Measurements from ENCODE around the gene FPR3. TPM values are rescaled to one million over a fixed set of nuclear protein-coding genes. Genes with fewer than 3 reads are reported as not detected.
"Not testable (repeated sequence)": the region's sequence is repeated elsewhere in the genome, so short reads cannot be mapped to it uniquely, and the experiment has no call there.

FPR3 gene
- polyA plus RNA-seq, 1 experiment, result not detected

DNA sequence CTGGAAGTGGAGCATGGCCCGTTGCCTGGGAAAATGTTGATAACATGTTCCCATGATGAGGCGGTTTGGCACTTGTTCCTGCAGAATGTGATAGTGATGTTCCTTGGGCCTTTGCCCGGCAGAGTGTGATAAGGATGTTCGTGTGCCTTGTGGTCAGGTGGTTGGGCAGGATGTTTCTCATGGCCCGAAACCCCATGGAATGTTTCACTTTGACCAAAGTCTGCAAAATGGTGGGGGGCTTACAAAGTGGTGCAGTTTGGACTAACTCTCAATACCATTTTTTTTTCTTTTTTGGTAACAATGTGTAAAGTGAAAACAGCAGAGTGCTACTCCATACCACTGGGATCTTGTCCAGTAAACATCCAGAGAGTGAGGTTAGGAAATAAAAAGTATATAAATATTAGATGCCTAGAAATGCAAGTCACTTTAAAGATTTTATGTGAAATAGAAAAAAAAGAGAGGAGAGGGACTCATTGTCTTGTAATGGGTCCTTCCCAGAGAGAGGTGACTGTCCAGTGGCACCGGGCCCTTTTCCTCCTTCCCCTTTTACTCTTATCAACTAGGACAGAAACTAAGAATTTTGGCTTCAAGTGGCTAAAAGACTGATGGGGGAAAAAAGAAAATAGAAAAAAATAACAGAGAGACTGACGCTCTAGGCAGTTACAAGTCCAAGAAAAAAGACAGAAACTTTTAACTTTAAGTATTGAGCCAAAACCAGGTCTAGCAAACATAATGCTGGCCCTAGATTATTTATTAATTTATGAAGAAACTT is 5.7 kb downstream of the FPR3 start:
- peaks cover 12% of the 10 kb centered on the region for H3K9me3 ChIP-seq (ENCODE audit: control insufficient read depth, insufficient read depth, low read length)
- ChIA-PET POLR2A (no interaction called here), CTCF (no interaction called here)
- no peak overlapping the region for H3K27ac ChIP-seq (ENCODE audit: low read depth, low read length)
- TF ChIP-seq, protein P1, sequence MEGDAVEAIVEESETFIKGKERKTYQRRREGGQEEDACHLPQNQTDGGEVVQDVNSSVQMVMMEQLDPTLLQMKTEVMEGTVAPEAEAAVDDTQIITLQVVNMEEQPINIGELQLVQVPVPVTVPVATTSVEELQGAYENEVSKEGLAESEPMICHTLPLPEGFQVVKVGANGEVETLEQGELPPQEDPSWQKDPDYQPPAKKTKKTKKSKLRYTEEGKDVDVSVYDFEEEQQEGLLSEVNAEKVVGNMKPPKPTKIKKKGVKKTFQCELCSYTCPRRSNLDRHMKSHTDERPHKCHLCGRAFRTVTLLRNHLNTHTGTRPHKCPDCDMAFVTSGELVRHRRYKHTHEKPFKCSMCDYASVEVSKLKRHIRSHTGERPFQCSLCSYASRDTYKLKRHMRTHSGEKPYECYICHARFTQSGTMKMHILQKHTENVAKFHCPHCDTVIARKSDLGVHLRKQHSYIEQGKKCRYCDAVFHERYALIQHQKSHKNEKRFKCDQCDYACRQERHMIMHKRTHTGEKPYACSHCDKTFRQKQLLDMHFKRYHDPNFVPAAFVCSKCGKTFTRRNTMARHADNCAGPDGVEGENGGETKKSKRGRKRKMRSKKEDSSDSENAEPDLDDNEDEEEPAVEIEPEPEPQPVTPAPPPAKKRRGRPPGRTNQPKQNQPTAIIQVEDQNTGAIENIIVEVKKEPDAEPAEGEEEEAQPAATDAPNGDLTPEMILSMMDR (IDR thresholded peaks at IDR 0.05; ENCODE audit: low read depth, low read length), result no peak
- no peak overlapping the region for H3K4me3 ChIP-seq (ENCODE audit: low read depth, low read length)
- no peaks in the 10 kb centered on the region for H3K27me3 ChIP-seq (ENCODE audit: control insufficient read depth, insufficient read depth, low read length)
- DNase-seq (ENCODE audit: low read depth, low spot score), result no peak

DNA sequence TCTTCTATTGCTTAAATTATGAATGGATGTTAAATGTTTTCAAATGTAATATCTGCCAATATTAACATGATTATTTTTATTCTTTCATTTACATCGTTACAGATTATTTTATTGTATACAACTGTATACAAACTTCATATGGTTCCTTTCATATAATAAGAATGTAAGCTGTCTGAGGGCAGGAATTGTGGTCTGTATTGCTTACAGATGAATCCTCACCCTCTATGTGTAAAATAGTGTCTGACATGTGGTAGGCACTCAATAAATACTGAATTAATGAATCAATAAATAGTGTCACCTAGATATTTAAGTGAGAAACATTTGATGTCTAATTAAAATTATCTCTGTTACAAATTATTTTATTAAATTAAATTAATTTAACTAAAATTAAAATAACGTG is 7.8 kb downstream of the FPR3 start:
- CTCF ChIA-PET, result interaction anchor here (1.6 kb wide), 1 partner anchor 25 kb away, joined by 4 read pairs; no protein-coding TSS in a partner anchor
- H3K4me3 ChIP-seq (ENCODE audit: low read depth, low read length), result no peak overlapping the region
- H3K27ac ChIP-seq (ENCODE audit: low read depth, low read length), result no peak overlapping the region

DNA sequence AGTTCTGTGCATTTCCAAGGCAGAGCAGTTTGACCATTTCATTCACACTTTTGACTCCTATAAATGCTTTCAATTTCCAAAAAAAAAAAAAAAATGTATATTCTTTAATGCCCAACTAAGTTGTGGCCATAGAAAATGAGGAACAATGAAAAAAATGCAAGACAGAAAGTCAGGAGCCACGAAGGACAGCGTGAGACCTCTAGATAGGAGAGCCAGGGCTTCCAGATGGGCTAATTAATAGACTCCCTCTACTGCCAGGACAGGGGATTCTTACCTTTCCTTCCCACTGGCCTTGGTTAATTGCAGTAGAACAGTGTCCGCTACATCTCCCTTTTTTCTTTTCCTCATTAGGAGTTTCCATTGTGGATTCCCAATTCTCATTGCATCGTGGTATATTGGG is 8.6 kb downstream of the FPR3 start:
- no peak for DNase-seq (ENCODE audit: low read depth, low spot score)
- Histone ChIP-seq H3K4me3 (ENCODE audit: low read depth, low read length) (no peak overlapping the region), H3K27me3 (ENCODE audit: control insufficient read depth, insufficient read depth, low read length) (no peaks in the 10 kb centered on the region), H3K27ac (ENCODE audit: low read depth, low read length) (no peak overlapping the region), H3K9me3 (ENCODE audit: control insufficient read depth, insufficient read depth, low read length) (peaks cover 12% of the 10 kb centered on the region)
- TF ChIP-seq, protein P1 (IDR thresholded peaks at IDR 0.05; ENCODE audit: low read depth, low read length), result no peak
- ChIA-PET CTCF (no interaction called here), POLR2A (no interaction called here)

More for the DNA sequence above, 7.8 kb downstream of the FPR3 start:
- peaks cover 12% of the 10 kb centered on the region for H3K9me3 ChIP-seq (ENCODE audit: control insufficient read depth, insufficient read depth, low read length)
- no peak for DNase-seq (ENCODE audit: low read depth, low spot score)
- H3K27me3 ChIP-seq (ENCODE audit: control insufficient read depth, insufficient read depth, low read length), result no peaks in the 10 kb centered on the region
- POLR2A ChIA-PET, result no interaction called here
- TF ChIP-seq, protein P1 (IDR thresholded peaks at IDR 0.05; ENCODE audit: low read depth, low read length), result no peak

DNA sequence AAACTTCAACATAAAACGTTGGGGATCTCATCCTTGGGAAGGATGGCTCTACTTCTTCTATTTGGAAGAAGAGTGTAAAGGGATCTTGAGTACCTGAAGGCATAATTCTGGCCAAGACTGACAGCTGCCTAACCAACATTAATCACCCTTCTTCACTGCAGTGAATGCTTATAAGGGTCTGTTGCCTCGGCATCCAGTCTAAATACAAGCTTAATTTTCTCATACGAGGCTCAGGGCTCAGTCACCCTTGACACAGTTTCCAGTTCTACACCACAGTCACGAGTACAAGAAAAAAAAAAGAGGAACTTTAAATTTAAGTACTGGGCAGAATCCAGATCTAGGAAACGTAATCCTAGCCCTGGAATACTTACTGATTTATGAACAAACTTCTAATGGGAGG is 9.0 kb downstream of the FPR3 start:
- H3K27me3 ChIP-seq (ENCODE audit: control insufficient read depth, insufficient read depth, low read length), result no peaks in the 10 kb centered on the region
- ChIA-PET CTCF (no interaction called here), POLR2A (no interaction called here)
- TF ChIP-seq, protein P1 (IDR thresholded peaks at IDR 0.05; ENCODE audit: low read depth, low read length), result no peak
- H3K9me3 ChIP-seq (ENCODE audit: control insufficient read depth, insufficient read depth, low read length), result peaks cover 12% of the 10 kb centered on the region
- no peak overlapping the region for H3K27ac ChIP-seq (ENCODE audit: low read depth, low read length)
- H3K4me3 ChIP-seq (ENCODE audit: low read depth, low read length), result no peak overlapping the region
- no peak for DNase-seq (ENCODE audit: low read depth, low spot score)

DNA sequence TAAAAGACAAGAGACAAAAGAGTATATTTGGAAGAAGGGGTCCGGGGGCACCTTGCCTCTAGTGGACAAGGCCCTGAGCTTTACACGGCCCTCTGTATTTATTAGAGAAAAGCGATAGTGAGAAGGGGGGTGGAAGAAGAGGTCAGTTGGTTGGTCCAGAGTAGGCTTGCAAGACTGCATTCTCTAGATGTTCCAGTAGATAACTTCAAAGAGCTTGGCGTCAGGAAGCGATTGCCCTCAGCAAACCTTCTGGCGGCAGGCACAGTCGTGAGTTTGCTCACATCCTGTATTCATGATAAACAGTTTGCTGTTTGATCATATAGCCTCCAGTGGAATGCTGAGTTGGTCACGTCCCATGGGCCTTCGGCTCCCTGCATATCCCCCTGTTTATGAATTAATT is 9.8 kb downstream of the FPR3 start:
- H3K4me3 ChIP-seq (ENCODE audit: low read depth, low read length); CTCF ChIA-PET: not testable (repeated sequence)

DNA sequence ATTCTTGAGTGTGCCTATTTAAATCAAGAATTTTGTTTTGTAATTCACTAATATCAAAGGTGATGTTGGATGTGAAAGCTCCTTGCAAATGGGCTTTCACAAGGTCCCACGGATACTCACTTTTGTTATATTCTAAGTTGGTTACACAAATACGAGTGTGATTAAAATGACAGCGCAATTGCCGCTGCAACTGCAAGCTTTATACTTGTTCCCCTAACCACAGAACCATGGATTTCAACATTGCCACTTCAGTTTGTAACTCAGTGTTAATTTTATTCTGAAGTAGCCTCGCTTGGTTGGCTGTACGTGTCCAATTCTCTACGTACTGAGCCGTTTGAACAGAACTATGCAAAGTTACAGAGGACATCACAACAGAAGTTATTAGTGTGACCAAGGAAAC is 10.4 kb downstream of the FPR3 start:
- H3K4me3 ChIP-seq (ENCODE audit: low read depth, low read length); H3K9me3 ChIP-seq (ENCODE audit: control insufficient read depth, insufficient read depth, low read length); H3K27ac ChIP-seq (ENCODE audit: low read depth, low read length); DNase-seq (ENCODE audit: low read depth, low spot score); POLR2A ChIA-PET; H3K27me3 ChIP-seq (ENCODE audit: control insufficient read depth, insufficient read depth, low read length); CTCF ChIA-PET: not testable (repeated sequence)

More for the DNA sequence above, 9.8 kb downstream of the FPR3 start:
- H3K27me3 ChIP-seq (ENCODE audit: control insufficient read depth, insufficient read depth, low read length); H3K27ac ChIP-seq (ENCODE audit: low read depth, low read length); H3K9me3 ChIP-seq (ENCODE audit: control insufficient read depth, insufficient read depth, low read length); DNase-seq (ENCODE audit: low read depth, low spot score); POLR2A ChIA-PET: not testable (repeated sequence)

DNA sequence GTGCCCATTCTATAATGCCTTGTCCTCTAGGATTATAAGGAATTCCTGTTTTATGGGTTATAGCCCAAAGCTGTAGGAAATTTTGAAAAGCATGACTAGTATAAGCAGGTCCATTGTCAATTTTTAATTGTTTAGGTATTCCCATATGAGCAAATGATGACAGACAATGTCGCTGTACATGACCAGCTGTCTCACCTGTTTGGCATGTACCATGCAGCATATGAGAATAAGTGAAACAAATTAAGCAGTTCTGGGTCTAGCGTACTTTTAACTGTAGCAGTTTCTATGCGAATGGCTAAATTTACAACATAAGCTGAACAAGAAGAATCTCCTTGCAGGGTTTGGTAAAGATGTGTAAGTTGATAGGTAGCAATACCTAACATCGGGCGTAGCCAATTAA is 11.6 kb downstream of the FPR3 start:
- H3K4me3 ChIP-seq (ENCODE audit: low read depth, low read length); POLR2A ChIA-PET; H3K27ac ChIP-seq (ENCODE audit: low read depth, low read length); H3K27me3 ChIP-seq (ENCODE audit: control insufficient read depth, insufficient read depth, low read length); CTCF ChIA-PET; DNase-seq (ENCODE audit: low read depth, low spot score); H3K9me3 ChIP-seq (ENCODE audit: control insufficient read depth, insufficient read depth, low read length): not testable (repeated sequence)
